SKM-1 (cell line): ENCODE measurements around the gene BRMS1.

ENCODE experiments used
- DNase-seq: peaks from one replicate; lab custom pipeline; 2025; ENCODE audit not compliant: unreplicated experiment; lab: John Stamatoyannopoulos, UW

BRMS1 gene

DNA sequence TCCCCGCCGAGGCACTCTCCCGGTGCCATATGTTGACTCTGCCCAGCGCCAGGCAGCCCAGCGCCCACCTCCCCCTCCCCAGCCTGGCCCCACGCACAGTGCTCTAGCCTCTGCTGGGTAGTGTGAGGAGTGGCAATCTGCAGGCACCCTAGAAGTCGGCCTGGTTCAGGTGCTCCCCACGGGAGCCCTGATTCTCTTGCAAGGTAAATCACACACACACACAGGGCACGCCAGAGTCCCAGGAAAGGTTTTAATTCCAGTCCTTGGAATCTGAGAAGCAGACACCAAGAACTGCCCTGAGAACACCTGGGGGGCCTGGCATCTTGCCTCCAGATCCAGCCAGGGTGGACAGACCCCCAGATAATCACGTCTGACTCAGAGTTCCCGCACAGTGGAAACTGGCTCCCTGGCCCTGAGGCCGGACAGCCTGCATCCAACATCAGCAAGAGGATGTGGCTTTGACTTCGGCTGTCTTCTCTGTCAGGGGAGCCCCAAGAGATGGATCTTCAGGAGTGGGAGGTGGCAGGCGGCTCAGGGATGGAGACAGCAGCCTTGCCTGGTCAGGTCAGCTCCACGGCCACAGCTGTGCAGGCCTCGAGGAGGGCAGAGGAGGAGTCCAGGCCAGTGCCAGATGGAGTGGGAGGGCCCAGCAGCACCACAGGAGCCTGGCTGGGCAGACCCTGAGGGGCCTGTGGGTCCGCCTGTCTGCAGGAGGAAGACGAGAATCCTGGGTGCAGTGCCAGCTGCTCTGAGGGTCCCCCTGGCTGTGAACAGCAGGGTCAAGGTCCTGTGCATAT is 7.6 kb downstream of the BRMS1 start:
- no peak for DNase-seq

DNA sequence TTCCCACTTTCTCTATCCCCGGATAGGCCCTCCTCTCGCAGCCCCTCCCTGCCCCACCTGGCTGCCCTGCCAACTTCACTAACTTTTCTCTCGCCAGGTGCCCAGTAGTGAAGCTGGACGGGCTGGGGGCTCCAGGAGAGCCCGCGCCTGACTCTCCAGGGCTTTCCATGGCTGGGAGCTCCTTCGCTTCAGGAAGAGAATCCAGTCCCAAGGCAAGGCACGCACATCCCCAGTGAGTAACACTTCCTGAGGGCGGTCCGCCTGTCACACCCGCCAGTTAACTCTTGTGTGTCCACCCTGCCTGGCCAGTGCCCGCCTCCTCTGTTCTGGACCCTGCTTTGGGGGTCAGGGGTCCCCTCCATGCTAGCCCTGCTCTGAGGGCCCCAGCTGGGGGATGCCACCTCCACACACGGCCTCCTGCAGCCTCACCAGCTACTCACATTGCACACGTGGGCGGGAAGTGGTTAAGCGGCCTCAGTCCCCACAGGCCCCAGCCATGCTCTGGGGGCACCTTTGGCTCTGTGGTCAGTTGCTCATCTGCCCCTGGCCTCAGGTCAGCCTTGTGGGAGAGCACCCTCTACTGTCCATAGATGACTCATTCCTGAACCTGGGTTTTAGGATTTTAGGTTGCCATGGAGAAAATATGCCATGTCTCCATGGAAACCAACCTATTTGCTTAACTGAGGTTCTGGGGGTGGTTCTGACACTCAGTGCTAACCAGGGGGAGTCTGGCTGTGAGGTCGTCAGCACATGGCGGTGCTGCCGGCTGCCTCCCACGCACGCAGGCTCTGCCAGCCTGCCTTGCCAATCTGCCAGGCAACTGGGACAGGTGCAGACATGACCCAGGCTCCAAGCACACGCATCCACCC is 8.4 kb downstream of the BRMS1 start, which contains the start of gene RIN1:
Gene RIN1, minus strand, starts transcription at position 201 of the 869 bp plus-strand sequence. Its CDS starts 32 bp downstream, at position 169.
- peak; percentile 72 for DNase-seq

DNA sequence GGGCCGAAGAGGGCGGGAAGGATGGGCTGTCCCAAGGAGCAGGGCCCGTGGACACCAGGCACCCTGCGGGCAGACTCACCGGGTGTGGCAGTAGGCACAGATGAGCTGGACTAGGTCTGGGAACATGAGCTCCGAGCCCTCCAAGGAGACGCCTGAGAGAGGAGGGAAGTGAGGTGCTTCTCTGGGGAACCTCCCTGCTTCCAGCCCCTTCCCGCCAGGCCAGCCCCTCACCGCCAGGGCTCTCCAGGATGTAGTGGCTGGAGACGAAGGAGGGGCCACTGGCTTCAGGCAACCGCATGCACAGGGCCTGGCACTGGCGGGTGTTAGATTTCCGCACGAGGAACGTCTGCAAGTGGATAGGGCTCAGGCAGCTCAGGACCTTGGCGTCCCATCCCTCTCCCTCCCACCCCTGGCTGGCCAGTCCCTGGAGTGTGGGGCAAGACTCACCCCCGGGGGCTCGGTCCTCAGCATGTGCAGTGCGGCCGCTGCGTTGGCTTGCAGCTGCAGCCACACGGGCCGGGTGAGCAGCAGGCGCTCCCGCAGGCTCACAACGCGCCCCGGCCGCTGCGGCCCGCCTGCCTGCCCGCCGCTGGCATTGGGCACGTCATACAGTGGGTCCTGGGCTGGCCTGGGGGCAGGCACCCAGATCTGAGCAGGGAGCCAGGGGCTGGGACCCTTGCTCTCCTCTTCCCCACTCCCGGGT is 9.2 kb downstream of the BRMS1 start:
- no peak for DNase-seq

DNA sequence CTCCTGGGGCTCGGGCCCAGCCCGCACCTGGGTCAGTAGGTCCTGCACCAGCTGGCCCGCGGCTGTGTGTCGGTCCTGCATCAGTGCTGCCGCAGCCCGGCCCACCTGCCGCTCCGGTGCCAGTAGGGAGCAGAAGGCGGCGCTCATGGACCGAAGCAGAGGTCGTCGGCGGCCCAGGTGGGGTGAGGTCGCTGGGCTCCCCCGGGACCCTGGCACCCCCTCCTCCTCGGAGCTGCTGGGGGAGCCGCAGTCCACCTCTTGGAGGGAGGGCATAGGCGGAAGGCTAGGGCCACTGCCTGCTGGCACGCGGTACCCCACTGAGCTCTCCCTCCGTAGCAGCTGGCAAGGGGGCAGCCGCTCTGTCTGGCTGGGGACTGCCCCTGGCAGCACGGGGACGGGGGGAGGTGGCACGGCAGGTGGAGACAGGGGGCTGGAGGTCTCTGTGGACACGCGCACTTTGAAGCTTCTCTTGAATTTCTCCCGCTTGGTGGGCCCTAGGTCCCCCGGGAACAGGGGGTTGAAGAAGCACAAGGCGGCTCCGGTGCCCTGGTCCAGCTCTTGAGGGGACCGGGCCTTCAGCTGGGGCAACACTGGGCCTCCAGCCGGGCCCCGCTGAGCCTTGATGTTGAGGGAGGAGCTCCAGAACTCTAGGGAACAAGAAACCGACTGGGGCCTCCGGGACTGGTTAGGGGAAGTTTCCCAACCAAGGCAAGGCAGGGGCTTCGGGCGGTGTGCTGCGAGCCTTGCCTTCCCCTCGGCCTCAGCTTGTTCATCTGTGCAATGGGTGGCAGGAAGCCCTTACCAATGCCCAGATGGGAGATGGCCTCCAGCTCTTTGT is 10.1 kb downstream of the BRMS1 start:
- peak; percentile 53 for DNase-seq

DNA sequence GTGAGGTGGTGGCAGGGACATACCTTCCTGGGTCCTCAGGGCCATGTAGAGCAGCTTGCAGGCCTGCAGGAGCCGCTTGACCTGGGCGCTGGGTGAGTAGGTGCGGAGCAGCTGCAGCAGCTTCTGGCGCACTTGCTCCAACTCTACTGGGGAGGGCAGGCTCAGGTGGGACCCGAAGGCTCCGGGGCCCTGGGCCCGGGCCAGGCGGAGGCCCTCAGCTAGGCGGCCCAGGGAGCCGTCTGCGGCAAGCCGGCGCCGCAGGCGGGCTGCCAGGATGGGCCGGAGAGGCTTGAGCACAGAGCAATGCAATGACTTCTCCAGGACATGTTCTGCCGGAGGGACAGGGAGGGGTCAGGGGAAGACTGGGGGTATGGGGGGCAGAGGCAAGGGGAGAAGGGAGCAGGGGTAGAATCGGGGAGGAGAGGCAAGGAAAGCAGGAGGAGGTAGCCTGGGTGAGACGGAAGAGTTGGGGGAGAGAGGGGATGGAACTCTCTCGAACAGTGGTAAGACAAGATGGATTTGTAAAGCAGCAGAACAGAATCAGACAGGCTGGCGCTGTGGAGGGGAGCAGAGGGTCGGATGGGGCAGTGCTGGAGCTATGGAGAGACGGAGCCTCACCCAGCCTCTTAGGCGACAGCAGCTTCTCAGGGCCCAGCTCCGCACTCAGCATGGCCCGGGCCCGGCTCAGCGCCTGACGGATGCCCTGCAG is 10.9 kb downstream of the BRMS1 start:
- no peak for DNase-seq

DNA sequence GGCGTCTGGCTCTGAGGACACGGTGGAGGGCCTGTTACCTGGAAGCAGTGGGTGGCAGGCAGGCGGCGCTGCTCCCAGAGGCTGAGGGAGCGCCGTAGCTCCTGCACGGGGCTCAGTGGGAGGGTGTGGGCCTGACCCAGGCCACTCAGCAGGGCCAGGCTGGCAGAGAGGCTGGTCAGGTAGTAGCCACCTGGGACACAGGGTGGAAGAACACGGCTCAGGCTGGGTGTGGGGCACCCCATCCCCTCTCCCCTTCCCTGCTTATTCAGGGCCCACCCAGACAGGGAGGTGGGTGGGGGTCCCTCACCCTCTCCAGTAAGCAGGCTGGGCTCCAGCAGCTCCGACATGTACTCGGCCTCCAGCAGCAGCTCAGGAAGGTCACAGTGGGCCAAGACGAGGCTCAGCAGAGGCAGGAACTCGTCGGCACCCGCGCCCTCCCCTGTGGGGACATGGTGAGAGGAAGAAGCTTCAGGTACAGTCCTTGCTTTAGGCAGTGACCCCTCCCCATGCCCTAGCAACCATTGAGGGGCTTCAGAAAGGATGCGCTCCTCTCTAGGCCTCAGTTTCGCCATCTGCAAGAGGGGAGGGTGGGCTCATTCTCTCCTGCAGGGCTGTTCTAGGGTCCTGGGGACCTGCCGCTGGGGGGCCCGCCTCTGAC is 11.6 kb downstream of the BRMS1 start:
- DNase-seq, result no peak

DNA sequence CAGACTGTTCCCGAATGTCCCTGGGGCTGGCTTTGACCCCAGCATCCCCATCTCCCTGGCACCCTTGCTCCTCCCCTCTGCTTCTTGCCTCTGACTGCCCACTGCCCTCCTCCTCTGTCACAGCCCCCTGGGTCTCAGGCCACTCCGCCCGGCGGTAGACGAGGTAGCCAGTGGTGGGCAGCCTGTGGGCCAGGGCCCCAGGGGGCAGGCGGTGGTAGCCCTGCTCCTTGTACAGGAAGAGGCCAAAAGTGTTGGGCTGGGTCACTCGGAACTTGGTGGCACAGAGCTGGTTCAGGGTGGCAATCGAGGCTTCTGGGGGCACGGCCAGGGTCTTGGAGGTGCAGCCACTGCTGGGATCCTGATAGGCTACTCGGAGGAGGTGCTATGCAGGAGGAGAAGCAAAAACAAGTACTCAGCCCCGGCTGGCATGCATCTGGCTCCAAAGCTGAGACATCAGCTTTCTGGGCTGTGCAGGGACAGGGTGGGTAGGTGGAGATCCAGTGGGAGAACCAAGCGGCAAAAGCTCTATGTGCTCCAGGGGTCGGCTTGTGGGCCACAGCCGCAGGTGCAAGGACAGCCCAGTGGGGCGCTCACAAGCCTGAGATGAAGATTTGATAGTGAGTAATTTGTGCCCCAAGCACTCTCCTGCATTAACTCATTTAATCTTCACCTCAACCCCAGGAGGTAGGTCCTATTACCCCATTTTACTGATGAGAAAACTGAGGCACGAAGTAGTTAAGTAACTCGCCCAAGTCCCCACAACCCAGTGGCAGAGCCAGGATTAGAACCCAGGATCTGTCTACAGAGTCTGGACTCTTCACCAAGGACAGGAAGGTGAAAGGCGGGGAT is 12.3 kb downstream of the BRMS1 start:
- no peak for DNase-seq

DNA sequence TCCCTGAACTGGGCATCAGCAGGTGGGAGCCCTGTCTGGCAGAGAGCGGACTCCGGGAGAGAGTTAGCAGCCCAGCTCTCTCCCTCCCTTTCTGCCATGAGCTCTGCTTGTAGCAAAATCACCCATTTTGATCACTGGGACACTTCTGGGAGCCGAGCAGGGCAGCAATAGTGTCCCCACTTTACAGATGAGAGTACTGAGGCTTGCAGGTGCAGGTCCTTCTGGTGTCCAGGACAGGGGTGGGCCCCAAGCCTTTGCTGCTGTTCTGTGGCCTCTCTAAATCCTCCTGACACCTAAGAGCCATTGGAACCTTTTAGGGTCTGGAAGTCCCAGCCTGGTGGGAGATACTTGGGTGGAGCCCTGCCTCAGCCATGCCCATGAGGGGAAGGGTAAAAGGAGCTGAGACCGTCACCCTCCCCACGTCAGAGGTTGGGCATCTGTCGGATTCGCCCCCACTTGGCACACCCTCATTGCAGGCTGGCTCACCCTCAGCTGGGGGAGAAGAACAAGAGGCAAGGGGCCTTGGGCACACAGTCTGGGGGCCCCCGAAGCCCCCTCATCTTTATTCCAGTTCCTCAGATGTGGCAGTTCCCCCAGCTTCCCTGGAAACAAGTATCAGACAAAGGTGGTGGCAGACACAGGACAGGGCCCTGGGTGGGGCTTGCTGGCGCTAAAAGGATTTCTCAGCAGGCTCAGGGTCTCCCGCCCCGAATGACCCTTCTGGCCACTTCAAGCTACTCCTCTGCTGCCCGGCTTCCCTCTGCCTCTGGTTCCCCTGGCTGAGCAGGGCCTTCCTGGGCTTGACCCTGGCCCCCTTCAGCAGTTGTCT is 13.1 kb downstream of the BRMS1 start:
- no peak for DNase-seq

DNA sequence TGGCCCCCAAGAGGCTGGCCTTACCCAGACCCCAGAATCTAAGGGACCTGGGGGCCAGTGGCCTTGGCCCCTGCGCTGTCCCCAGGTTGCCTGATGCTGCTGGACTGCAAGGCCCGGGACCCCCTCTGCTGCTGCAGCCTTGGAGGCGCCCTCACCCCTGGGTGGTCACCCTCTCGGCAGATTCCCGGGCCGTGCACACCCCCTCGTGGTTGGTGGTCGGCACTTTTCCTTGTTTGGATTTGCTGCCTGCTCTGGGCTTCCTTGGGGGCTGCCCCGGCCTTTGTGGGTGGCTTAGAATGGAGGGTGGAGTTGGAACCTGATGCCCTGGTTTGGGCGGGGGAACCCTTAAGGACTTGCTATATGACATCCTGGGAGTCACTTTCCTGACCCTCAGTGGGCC is 14.0 kb downstream of the BRMS1 start:
- DNase-seq, result no peak

DNA sequence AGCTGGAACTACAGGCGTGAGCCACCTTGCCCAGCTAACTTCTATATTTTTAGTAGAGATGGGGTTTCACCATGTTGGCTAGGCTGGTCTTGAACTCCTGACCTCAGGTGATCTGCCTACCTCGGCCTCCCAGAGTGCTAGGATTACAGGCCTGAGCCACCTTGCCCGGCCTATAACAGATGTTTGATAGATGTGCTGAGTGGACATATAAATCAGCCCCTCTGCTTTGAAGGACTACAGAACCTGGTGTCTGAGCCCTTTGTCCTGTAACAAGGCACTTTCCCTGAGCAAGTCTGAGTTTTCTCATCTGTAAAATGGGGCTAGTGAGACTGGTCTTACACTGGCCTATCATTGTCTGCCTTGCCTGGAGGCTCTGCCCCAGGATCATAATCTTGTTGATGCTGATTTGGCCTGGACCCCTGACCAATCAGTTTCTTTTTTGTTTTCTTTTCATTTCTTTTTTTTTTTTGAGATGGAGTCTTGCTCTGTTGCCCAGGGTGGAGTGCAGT is 15.7 kb downstream of the BRMS1 start:
- DNase-seq, result no peak

DNA sequence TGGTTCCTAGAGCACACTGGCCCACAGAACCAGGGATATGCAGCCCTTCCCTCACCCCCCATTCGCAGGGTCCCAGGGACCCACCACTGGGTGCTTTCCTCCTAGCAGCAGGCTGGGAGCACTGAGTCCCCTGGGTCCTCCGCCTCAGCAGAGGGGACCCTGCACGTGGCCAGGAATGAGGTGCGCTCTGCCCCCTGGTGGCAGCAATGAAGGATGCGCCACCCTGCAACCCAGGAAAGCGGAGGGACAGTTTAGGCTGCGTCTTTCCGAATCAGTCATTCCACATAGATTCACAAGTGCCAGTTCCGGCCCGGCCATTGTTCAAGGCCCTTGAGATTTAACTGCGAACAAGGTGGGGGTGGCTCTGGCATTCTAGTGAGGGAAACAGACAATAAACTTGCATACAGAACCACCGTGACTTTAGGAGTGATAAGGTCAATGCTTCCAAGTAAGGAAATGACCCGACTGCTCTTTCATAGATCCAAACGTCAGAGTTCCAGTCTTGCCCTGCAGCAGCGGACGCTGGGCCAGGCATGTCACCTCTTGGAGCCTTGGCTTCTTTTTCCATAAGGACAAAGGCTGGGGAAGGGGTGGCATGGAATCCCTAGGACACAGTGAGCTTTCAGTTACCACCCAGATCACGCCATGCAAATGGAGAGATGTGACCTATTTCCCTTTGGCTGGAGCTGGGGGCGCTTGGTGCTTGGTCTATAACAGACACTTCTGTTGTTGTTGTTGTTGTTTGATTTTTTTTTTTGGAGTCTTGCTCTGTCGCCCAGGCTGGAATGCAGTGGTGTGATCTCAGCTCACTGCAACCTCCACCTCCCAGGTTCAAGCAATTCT is 16.4 kb downstream of the BRMS1 start:
- DNase-seq, result peak; percentile 69

DNA sequence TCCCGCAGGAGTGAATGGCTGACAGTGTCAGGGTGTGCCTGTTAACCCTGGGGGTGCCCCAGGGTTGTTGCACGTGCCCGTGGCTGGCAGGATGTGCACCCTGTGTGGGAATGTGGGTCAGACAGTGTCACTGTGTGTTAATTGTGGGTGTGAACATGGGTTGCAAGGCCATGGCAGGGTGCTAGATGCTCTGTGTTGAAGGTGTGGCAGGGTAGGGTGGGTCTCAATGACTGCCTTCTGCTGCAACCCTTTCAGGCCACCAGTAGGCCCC is 16.9 kb downstream of the BRMS1 start:
- DNase-seq, result no peak

DNA sequence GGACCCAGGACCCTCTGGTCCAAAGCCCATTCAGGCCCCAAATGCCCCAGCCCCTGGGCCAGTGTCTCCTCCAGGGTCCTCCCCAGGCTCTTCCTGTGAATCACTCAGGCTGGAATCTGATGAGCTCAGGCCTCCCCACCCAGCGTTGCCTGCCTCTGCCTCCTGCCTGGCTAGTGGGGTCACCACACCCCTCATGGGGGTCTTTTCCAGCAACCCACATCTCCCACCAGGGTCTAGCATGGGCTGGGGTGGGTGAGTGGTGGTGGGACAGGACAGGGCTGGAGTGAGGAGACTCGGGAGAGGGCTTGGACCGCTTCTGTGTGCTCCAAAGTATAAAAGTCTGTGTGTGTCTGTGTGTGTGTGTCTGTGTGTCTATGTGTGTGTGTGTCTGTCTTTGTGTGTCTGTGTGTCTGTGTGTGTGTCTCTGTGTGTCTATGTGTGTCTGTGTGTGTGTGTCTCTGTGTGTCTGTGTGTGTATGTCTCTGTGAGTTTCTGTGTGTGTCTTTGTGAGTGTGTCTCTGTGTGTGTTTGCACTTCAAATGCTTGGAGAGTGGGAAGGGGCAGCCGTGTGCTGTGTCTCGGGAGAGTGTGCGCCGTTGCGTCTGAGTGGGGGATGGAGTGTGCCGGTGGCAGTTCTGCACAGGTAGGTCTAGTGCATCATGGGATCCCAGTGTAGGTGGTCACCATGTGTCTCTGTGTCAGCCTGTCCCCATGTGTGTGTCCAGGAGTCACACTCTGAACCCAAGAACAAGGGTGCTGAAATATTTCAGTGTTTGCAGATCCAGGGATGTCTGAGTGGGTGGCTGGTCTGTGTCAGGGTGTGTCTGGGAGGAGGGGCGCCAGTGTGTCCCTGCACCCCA is 17.5 kb downstream of the BRMS1 start:
- no peak for DNase-seq

DNA sequence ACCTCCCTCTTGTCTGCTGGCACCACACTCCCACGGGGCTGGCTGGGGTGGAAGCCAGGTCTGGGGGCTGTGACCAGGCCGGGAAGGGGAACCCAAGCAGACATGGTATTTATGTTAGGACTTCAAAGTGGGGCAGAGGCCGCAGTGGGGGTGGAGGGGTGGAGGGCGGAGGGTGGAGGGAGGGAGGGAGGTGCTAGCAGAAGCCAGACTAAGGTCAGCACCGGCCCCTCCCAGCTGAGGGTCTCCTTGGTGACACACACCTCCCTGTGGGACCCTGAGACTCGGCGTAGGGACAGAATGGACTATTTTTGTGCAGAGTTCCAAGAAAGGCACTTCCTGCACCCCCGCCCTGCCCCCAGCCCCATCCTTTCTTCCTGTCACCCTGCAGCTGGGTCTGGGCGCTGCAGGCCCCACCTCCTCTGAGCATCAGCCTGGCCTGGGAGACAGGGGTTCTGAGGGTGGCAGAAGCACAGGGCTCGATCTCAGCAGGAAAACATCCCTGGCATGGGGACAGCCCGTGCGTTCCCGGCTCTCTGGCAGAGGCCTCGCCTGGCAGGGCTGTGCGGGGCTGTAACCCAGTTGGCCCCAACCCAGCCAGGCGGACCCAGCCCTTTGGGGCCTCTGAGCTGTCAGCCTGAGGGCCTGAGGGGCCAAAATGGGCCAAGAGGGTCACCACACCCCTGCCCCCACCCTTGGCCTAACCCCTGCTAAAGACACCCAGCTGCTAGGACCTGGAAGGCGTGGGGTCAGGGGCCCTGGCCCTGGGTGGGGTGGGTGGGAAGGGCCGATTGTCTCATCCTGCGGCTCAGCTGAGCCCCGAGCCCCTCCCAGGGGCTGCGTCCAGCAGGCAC is 18.4 kb downstream of the BRMS1 start:
- DNase-seq, result no peak

DNA sequence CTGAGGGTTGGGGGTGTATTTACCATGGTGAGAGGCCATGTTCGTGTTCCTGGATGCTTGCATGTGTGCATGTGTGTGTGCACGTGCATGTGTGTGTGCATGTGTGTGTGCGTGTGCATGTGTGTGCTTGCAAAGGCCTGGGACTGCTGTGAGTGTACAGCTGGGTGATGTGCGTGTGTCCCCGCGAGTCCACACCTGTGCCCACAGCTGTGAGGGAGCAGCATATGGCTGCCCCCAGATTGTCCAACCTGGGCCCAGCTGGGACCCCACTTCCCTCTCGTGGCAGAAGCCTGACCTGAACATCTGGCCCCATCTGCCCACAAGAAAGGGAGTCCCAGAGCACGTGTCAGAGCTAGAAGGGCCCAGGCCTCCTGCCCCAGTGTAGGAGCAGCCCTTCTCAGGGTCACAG is 19.6 kb downstream of the BRMS1 start:
- DNase-seq, result no peak
